HS-27A (cell line): Measurements from ENCODE around the gene CNRIP1.
"Not testable (repeated sequence)": the region's sequence is repeated elsewhere in the genome, so short reads cannot be mapped to it uniquely, and the experiment has no call there.

Experiments
- DNase-seq: peaks from one replicate; pipeline ENCODE4 v3.0.0-alpha.2; 2012; ENCODE audit warnings: low read depth, missing footprints

The CNRIP1 gene

GRCh38 chr2:68319398-68320117 lies at the start of gene CNRIP1:
CNRIP1 (minus strand) TSS chr2:68319949; CDS start chr2:68319400, 549 bp downstream.
- DNase-seq, result peak; percentile 57

- no peak for DNase-seq
These were observed 49.6 kb upstream of the CNRIP1 start for GRCh38 chr2:68369337-68369734.

GRCh38 chr2:68368654-68369336 lies 49.0 kb upstream of the CNRIP1 start:
- no peak for DNase-seq

- no peak for DNase-seq
These were observed 48.4 kb upstream of the CNRIP1 start for GRCh38 chr2:68367953-68368653.

- no peak for DNase-seq
These were observed 46.4 kb upstream of the CNRIP1 start for GRCh38 chr2:68366083-68366560.

GRCh38 chr2:68365087-68365486 lies 45.3 kb upstream of the CNRIP1 start, which contains the start of gene PLEK:
PLEK (plus strand) TSS chr2:68365282; CDS start chr2:68365352, 70 bp downstream.
- DNase-seq, result no peak

- DNase-seq, result no peak
These were observed 44.0 kb upstream of the CNRIP1 start for GRCh38 chr2:68363721-68364120.

- no peak for DNase-seq
These were observed 43.0 kb upstream of the CNRIP1 start for GRCh38 chr2:68362749-68363148.

GRCh38 chr2:68362069-68362468 lies 42.3 kb upstream of the CNRIP1 start:
- DNase-seq, result no peak

- DNase-seq, result no peak
These were observed 40.1 kb upstream of the CNRIP1 start for GRCh38 chr2:68359889-68360288.

GRCh38 chr2:68357605-68358337 lies 38.0 kb upstream of the CNRIP1 start:
- DNase-seq, result no peak

- DNase-seq, result no peak
These were observed 37.0 kb upstream of the CNRIP1 start for GRCh38 chr2:68356599-68357239.

GRCh38 chr2:68352651-68353391 lies 33.1 kb upstream of the CNRIP1 start:
- DNase-seq, result no peak

GRCh38 chr2:68351997-68352396 lies 32.2 kb upstream of the CNRIP1 start:
- no peak for DNase-seq

GRCh38 chr2:68349091-68349490 lies 29.3 kb upstream of the CNRIP1 start:
- DNase-seq, result not testable (repeated sequence)

GRCh38 chr2:68345129-68345875 lies 25.6 kb upstream of the CNRIP1 start:
- DNase-seq, result no peak

- DNase-seq, result no peak
These were observed 24.3 kb upstream of the CNRIP1 start for GRCh38 chr2:68344031-68344430.

- no peak for DNase-seq
These were observed 22.7 kb upstream of the CNRIP1 start for GRCh38 chr2:68342470-68342869.

- no peak for DNase-seq
These were observed 21.8 kb upstream of the CNRIP1 start for GRCh38 chr2:68341583-68341982.

- no peak for DNase-seq
These were observed 21.2 kb upstream of the CNRIP1 start for GRCh38 chr2:68341062-68341329.
